GM21526 (cell line): ENCODE data around the gene PDE3A.

Experiments
- ATAC-seq: cut with Tn5 transposase; IDR thresholded peaks from one replicate; pipeline ENCODE4 v1.9.1; 2021; ENCODE audit warnings: moderate library complexity; ENCODE audit not compliant: unreplicated experiment, low FRiP score

The PDE3A gene

GRCh38 chr12:20420557-20420956 lies 52.2 kb downstream of the PDE3A start:
- ATAC-seq = no peak

- ATAC-seq = no peak
Observed at GRCh38 chr12:20421421-20421820, 53.1 kb downstream of the PDE3A start.

DNA sequence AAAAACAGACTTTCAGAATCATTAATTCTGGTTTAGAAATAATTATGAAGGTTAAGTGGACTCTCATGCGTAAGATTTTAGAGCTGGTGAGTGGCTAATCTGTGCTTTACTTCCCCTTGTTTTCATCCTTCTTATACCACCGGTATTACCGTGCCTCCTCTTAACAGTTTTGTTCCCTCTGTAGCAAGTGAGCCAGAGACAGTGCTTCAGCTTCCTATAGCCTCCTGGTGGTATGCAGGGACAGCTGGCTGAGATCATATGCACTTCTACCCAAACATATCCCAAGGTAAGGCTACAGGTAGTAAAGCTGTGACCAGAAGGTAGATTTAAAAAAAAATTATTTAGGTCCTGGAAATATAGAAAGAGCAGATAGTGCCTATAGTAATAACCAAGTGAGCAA lies 55.2 kb downstream of the PDE3A start:
- ATAC-seq = no peak

DNA sequence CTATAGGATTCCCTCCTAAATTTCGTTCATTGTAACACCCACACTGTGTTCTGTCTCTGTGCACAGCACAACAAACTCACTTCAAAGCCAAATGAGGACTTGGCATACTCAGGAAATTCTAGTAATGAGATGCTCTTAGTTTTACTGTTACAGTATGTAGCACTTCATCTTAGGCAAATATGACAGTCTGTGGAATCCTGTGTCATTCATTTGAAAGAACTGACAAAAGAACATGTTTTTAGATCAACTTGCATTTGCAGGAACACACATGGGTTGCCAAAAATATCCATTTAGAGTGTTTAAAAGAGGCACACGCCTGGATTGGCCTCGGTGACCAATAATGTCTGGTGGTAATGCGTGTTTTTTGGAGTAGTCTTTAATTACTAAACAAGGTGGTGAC lies 56.5 kb downstream of the PDE3A start:
- ATAC-seq = no peak

GRCh38 chr12:20426191-20426590 lies 57.9 kb downstream of the PDE3A start:
- ATAC-seq = no peak

GRCh38 chr12:20426957-20427356 lies 58.6 kb downstream of the PDE3A start:
- no peak for ATAC-seq

DNA sequence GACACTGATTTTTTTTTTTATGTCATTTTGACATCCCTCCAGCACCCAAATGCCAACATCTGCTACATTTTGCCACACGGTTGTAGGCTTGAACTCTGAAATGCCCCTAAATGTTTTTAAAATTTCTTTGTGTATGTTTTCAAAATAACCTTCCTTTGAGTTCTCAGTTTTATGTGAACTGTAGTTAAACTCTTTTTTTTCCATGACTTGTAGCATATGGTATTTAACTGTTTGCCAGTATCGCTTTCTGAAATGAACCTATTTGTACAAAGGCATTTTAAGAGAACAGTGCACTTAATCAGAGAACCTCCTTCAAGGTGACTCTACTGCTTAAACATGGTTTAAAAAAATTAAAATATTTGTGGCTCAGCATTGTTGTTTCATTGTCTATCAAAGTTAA lies 61.5 kb downstream of the PDE3A start:
- no peak for ATAC-seq

- ATAC-seq = no peak
Observed at GRCh38 chr12:20432290-20432689, 64.0 kb downstream of the PDE3A start.

GRCh38 chr12:20434996-20435395 lies 66.7 kb downstream of the PDE3A start:
- ATAC-seq = no peak

GRCh38 chr12:20436316-20436715 lies 68.0 kb downstream of the PDE3A start:
- no peak for ATAC-seq

GRCh38 chr12:20438299-20438779 lies 70.0 kb downstream of the PDE3A start:
- no peak for ATAC-seq

- ATAC-seq = no peak
Observed at GRCh38 chr12:20439626-20440025, 71.3 kb downstream of the PDE3A start.

GRCh38 chr12:20440408-20440807 lies 72.1 kb downstream of the PDE3A start:
- no peak for ATAC-seq

- no peak for ATAC-seq
Observed at GRCh38 chr12:20442322-20442721, 74.0 kb downstream of the PDE3A start.

- no peak for ATAC-seq
Observed at GRCh38 chr12:20443255-20443654, 74.9 kb downstream of the PDE3A start.

DNA sequence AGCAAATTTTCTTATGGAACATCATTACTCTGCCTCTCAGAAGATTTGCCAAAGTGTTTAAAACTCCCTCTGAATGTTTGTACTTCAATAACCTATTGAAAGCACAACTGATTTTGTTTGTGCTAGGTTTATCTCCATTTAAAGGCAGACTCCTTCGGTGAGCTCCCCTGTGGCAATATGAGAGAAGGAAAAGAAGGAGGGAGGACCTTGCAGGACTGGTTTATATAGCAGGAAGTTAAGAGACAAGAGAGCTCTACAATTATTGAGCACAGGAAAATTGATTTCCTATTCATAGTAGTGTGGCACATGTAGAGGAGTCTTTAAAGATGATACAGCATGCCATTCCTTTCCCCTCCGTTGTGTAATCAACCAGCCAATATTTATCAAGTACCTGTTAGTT lies 75.5 kb downstream of the PDE3A start:
- no peak for ATAC-seq

GRCh38 chr12:20444595-20445170 lies 76.3 kb downstream of the PDE3A start:
- ATAC-seq = no peak

- ATAC-seq = no peak
Observed at GRCh38 chr12:20445687-20446086, 77.3 kb downstream of the PDE3A start.

DNA sequence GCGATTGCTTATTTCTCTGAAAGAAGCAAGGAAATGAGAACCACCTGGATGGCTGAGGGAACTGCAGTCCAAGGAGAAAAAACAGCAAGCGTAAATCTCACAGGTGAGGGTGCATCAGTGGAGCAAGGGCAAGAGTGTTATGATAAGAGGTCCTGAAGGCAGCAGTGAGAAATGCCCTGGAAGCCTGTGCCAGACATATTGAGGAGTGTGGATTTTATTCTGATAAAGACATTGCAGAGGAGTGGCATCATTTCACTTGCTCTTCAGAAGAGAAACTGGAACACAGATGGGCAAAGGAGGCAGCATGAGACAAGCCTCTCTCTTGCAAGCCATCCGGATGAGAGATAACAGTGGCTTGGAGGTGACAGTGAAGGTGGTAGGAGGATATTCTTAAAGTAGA lies 78.5 kb downstream of the PDE3A start:
- ATAC-seq = no peak

GRCh38 chr12:20448781-20449180 lies 80.4 kb downstream of the PDE3A start:
- ATAC-seq = no peak

DNA sequence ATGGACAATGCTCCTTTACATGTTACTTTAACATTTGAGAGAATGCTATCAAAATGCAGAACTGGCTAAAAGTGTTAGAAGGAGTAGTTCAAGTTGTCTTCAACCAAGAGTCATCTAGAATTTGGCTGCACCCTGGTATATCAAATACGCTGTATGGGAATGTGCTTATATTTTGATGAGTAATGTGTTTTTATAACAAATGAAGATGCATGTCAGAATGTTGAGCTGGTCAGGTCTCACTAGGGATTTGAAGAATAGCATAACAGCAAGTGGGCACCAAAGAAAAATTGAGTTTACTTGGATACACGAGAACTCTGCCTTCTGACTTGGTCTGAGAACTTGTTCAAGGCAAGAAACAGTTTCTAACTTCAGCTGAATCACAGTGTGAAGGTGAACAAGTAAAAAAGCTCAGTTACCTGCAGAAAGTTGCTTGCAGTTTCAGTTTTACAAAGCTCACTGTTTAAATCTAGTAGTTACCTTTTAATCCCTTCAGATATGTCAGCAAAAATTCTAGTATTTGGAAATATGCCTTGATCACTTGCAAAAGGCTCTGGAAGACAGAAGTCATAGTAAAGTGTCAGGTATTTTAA lies 82.3 kb downstream of the PDE3A start:
- no peak for ATAC-seq

- no peak for ATAC-seq
Observed at GRCh38 chr12:20451761-20452160, 83.4 kb downstream of the PDE3A start.
